Measurements from ENCODE around the gene GCHFR. TPM values are rescaled to one million over a fixed set of nuclear protein-coding genes. Genes with fewer than 3 reads are reported as not detected.

Gene GCHFR
- polyA plus RNA-seq, 1 of the 3 experiments (the other 2 are of a cell fraction): 0.67 TPM

- Histone ChIP-seq H3F3A (replicated peaks; ENCODE audit: insufficient read depth) (peaks cover 6% of the 10 kb centered on the region), H3K4me3 (ENCODE audit: low read depth in 2 of 2, low read length in 1 of 2) (no peak overlapping the region), H3K9me3 (no peaks in the 10 kb centered on the region), H3K27ac (ENCODE audit: low read depth in 2 of 2, low read length in 1 of 2) (peak overlapping the region in 1 of 2 experiments; percentile 51; a peak in 1 of 4 replicates), H3K9me2 (no peaks in the 10 kb centered on the region), H3K4me2 (no peak overlapping the region), H3K36me3 (replicated peaks in 1 of 2; ENCODE audit: control insufficient read depth in 1 of 2, insufficient read depth in 2 of 2, low read length in 1 of 2) (peaks cover 35 to 38% of the 10 kb centered on the region in 2 experiments), H3K4me1 (ENCODE audit: control insufficient read depth in 1 of 2, insufficient read depth in 2 of 2, low read depth in 1 of 2, low read length in 1 of 2) (peaks cover 0 to 4% of the 10 kb centered on the region in 2 experiments; a peak in 1 of 4 replicates), H2AFZ (ENCODE audit: low read depth) (no peak overlapping the region), H3K27me3 (ENCODE audit: insufficient read depth) (no peaks in the 10 kb centered on the region), H3K79me2 (ENCODE audit: insufficient read depth) (peaks cover 8% of the 10 kb centered on the region; the same call in 1 of the 2 replicates), H3K9ac (no peak overlapping the region), H4K20me1 (ENCODE audit: insufficient read depth) (no peaks in the 10 kb centered on the region)
- ChIA-PET CTCF (interaction anchor here (0.5 to 20.8 kb wide), 26 partner anchors 10 to 147 kb away, joined by 3 to 555 read pairs (median 6); partner anchors contain the start of genes C15orf62, DNAJC17, GCHFR and SPINT1), POLR2A (interaction anchor here (1.1 to 2.1 kb wide), 4 partner anchors 10 to 36 kb away, joined by 5 to 9 read pairs (median 7); partner anchors contain the start of gene C15orf62)
- 73% methylated on average over 3 of the region's 3 CpGs for WGBS (ENCODE audit: low lambda C conversion rate)
- TF ChIP-seq MXI1 (IDR thresholded peaks at IDR 0.05; ENCODE audit: low read depth, low read length) (no peak), NFIC (IDR thresholded peaks at IDR 0.05; ENCODE audit: borderline replicate concordance) (no peak), RXRA (IDR thresholded peaks at IDR 0.05; ENCODE audit: borderline replicate concordance, low read depth) (no peak), REST (IDR thresholded peaks at IDR 0.05; ENCODE audit: low read depth, low read length) (no peak), RFX5 (IDR thresholded peaks at IDR 0.05; ENCODE audit: low read length) (no peak), USF2 (IDR thresholded peaks at IDR 0.05; ENCODE audit: borderline replicate concordance, low read depth, low read length) (no peak), SMC3 (IDR thresholded peaks at IDR 0.05; ENCODE audit: low read depth, low read length) (no peak), MEF2A (IDR thresholded peaks at IDR 0.05; ENCODE audit: borderline replicate concordance, low read depth) (no peak), FOXJ3 (CRISPR knock-in tag; IDR thresholded peaks at IDR 0.05) (no peak), EZH2phosphoT487 (IDR thresholded peaks at IDR 0.05; ENCODE audit: borderline replicate concordance, low read depth) (no peak), POLR2AphosphoS5 (IDR thresholded peaks at IDR 0.05; ENCODE audit: low read depth, low read length) (no peak), NRF1 (IDR thresholded peaks at IDR 0.05; ENCODE audit: low read depth, low read length) (no peak), TAF1 (IDR thresholded peaks at IDR 0.05; ENCODE audit: borderline replicate concordance, low read depth, low read length) (no peak), ELF1 (IDR thresholded peaks at IDR 0.05) (no peak), IRF3 (IDR thresholded peaks at IDR 0.05; ENCODE audit: low read depth, low read length) (no peak), USF1 (IDR thresholded peaks at IDR 0.05; ENCODE audit: borderline replicate concordance, low read depth) (no peak), FOXM1 (IDR thresholded peaks at IDR 0.05; ENCODE audit: low read depth) (no peak), TCF12 (IDR thresholded peaks at IDR 0.05) (no peak), CHD2 (IDR thresholded peaks at IDR 0.05; ENCODE audit: low read length, partially characterized antibody) (no peak)
- DNase-seq: peak; percentile 31
Observed at GRCh38 chr15:40746916-40747418, 16.9 kb upstream of the GCHFR start.

Measured in SK-N-SH (cell line).